HG02884 (cell line): ENCODE results near the gene DPF3.

Experiments
- ATAC-seq: cut with Tn5 transposase; IDR thresholded peaks from one replicate; pipeline ENCODE4 v1.9.1; 2021; ENCODE audit warnings: mild to moderate bottlenecking, moderate library complexity; ENCODE audit not compliant: unreplicated experiment

The DPF3 gene

DNA sequence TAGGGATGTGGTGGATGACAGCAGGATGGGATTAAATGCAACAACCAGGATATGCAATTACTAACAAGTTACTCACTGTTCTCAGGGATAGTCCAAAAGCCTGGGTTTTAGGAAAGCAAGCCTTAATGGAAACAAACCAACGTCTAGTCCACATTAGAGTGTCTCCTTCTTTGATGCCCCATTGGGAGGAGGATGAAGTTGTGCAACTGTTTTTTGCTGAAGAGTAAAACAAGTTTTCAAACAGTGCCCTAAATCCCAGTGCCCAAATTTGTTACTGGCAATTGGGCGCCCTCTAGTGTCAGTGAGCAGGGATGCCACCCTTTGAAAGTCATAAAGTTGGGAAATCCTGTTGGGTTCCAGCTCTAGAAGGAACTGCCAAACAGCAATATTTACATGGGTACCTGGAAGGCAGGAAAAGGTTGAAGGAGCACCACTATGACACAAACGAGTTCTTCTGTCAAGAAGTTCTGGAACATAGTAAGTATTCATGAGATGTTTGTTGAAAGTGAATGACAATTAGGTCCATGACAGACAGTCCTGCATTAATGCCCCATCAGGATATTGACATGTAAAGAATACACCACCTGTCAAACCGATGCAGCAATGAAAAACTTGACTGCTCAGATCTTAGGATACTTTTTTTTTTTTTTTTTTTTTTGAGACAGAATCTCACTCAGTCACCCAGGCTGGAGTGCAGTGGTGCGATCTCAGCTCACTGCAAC, 11.1 kb upstream of the DPF3 start:
- ATAC-seq: no peak

DNA sequence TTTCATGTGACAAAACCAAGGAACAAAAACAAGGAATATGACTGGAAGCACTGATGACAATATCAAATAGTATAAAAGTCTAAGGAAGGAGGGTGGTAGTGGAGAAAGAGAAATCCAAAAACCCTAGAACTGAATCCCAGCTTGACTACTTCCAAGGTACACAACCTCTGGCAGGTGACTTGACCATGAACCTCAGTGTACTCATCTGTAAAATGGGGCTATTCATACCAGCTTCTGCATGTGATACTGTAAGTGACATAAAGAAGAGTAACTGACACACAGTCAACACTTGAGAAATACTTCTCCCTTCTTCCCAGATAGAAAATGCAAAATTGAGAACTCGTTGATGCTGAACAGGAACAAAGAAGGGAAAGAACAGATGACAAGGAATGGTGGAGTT, 10.3 kb upstream of the DPF3 start:
- ATAC-seq: no peak

DNA sequence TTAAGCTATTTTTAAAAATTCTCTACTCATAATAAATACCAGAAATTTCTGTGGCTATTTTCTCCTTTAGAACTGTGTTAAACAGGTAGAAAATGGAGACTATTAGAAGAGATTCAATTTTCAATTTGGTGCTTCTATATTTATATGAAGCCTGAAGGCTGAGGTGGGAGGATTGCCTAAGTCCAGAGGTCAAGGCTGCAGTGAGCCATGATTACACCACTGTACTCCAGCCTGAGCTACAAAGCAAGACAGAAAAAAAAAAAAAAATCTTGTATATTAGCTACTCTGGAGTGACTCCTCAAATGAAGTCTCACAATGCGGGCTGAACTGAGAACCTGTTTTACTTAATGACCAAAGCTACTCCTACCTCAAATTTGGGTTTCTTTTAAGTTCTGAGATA, 9.8 kb upstream of the DPF3 start:
- ATAC-seq: no peak

DNA sequence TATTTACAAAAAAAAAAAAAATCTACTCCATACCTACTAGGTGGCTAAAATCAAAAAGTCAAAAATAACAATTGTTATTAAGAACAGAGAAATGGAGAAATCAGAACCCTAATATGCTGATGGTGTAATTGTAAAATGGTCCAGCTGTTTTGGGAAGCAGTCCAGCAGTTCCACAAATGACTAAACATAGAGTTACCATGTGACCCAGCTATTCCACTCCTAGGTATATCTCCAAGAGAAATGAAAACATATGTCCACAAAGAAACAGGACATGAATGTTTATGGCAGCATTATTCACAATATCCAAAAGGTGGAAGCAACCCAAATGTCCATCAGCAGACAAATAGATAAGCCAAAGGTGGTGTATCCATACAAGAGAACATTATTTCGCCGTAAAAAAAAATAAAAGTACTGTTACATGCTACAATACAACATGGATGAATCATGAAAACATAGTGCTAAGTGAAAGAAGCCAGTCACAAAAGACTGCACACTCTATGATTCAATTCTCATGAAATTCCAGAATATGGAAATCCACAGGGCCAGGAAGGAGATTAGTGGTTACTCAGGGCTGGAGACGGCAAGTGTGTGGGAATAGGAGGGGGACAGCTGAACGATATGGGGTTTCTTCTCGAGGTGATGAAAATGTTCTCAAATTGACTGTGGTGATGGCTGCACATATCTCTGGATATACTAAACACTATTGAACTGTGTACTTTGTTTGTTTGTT, 9.1 kb upstream of the DPF3 start:
- ATAC-seq: no peak

DNA sequence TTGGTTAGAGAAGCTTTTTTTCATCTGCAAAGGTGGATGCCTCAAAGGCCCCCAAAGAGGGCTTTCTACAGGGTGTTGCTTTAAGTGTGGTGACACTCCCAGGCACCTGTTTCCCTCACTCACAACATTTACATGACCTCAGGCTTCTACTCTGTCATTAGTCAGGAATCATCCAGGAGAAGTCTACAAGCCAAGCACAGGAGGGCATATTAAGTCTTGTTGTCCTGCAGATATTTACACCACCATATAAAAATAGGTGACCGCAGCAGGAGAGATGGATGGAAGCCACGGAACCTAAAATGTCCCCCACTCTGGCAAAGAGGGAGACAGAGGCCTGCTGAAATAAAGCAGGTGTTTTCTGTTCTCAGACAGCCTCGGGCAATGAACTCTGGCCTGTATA, 7.5 kb upstream of the DPF3 start:
- ATAC-seq: no peak

DNA sequence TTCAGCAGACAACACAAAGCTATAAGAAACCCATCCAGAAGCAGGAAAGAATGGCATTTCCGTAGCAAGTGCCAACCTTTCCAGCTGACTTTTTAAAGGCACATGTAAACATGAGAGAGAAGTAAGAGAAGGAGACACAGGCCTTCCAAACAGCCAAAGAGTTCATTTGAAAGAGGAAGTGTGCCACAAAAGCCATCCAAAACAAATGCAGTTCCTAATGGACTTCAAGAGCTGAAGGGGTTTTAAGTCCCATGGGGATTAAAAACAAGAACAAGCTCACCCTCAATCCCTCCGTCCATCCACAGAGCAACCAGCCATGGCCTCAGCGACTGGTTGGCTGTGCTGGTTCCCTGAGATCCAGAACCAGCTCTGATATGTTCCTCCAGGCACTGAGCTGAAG, 4.5 kb upstream of the DPF3 start:
- no peak for ATAC-seq

DNA sequence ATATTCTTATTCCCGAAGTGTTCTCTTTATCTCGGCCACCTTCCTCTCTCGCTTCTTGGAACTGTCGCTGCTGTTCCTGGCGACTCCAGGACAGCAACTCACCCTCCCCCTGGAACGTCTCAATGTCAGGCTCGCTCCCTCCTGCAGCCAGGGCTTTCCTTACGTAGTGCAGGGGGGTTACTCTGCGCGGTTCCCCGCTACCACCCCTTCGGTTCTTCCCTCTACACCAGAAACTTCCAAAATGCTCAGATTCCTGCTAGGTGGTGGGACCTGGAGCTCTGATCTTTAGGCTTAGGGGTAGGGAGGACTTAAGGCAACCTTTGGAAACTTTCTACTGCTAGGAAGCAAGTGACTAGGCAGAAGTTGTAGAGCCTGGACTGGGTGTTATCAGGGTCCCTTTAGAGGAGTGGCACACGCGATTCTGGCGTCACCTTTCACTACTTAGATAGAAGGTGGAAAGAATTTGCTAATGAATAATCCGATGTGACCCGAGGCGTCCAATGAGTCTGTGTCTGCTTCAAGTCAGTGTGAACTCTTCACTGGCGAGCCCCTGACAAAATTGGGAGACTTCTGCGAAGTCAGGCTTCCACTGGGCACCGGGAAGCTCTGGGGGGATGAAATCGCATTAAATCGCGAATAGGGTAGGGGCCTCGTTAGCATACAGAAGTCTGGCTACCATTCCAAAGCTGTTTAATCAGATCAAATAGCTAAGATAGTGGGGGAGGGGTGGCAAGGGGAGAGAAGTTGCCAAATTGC, 900 bp upstream of the DPF3 start:
- no peak for ATAC-seq

DNA sequence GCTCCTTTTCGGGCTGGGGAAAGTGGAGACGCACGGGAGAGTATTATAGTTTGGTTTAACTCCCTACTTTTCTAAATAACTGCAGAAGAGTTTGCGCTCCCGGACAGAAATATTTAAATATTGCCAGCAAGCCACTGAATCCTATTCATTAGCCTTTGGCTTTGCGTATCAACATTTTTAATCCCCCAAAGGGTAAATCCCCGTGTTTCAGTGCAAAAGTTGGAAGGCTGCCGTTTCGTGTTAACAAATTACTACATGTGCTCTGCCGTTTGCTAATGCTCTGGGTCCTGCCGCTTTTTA, 372 bp upstream of the DPF3 start:
- no peak for ATAC-seq

DNA sequence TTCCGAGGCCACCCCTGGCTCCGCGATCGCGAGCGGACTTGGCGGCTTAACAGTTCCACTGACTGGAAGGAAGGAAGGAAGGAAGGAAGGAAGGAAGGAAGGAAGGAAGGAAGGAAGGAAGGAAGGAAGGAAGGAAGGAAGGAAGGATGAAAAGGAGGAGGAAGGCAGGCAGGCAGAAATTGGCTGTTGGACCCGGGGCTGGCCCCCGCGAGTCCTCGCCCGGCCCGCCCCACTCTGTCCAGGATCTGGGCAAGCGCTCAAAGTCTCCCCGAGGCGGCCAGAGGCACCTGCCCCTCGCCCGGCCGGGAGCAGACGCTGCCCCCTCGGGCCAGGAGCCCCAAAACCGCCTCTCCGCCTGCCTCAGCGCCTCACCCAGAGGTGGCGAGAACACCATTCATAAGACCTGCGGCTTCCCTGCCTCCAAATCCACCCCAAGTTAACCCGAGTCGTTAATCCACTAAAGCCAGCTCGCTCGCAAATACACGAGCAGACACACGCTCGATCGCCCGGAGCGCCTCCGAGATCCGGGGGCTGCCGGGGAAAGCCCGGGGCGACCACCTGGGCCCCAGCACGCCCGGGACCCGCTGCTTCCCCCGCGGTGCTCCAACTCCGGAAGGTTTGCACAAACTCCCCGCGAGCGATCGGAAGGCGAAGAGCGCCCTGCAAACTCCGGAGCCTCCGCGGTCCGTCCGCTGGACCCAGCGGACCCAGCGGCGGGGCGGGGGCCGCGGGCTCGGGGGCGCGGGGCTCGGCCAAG, 844 bp downstream of the DPF3 start:
- ATAC-seq: peak; percentile 12

DNA sequence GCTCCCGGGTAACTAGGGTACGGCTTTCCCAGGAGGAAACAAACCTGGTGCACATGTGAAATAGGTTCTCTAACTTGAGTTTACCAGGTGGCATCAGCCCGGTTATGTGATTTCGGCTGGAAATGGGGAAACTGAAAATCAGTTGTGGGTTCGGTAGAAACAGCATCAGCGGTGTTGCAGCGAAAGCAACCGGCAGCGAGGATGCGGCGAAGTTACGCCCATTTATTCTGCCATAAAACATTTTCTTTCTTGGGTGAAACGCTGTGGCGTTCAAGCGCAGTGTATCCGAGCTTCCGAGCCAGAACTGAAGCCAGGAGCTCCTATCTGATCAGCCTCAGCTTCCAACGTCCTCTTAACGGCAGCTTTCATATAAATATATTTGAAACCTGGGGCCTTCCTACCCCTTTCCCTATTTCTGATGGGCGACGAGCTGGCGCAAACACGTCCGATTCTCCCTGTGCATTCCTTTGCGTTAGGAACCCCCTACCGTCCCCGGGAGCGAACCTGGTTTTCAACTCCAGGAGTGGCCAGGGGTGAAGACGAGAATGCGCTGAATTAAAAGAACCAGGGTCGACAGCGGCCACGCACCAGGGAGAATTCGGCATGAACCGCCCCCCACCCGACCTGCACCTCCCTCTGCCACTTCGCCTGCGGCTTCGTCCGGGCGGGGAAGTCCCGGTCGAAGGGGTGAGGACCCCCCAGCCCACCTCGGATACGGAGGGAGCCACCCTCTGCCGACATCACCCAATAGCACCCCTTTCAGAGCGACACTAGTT, 1.6 kb downstream of the DPF3 start:
- no peak for ATAC-seq

DNA sequence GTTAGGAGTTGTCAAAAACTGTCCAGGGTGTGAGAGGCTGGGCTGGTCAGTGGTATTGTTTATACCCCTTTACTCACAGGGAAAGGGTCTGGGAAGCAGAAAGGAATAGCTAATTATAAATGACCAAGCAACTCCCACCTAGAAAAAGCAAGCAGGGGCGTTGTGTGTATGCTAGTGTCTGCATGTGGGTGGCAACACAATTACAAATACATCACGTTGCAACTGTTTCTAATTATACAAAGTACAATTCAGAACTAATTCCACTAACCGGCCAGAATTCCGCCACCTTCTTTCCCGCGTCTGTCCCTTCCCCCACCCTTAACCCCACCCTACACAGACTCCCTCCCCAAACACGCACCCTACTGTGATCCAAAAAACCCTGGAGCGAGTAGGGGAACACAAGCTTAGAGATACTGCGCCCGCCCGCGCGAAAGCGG, 2.2 kb downstream of the DPF3 start:
- no peak for ATAC-seq

DNA sequence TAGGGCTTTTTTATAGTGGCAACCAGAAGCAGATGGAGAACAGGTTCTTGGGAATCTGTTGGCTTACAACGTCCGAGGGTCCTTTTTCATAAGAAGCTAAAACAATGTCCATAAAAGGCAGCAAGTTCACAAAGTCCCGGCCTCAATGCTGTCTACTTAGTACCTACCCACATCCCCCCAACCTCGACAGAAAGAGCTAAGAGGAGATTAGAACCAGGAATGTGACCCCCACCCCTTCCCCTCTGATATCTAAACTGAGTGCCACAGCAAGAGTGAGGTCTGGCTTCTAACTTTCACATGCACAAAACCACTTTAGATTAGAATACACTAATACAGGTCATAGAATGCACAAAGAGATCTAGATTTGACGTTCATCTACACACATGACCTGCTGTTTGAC, 4.5 kb downstream of the DPF3 start:
- no peak for ATAC-seq

DNA sequence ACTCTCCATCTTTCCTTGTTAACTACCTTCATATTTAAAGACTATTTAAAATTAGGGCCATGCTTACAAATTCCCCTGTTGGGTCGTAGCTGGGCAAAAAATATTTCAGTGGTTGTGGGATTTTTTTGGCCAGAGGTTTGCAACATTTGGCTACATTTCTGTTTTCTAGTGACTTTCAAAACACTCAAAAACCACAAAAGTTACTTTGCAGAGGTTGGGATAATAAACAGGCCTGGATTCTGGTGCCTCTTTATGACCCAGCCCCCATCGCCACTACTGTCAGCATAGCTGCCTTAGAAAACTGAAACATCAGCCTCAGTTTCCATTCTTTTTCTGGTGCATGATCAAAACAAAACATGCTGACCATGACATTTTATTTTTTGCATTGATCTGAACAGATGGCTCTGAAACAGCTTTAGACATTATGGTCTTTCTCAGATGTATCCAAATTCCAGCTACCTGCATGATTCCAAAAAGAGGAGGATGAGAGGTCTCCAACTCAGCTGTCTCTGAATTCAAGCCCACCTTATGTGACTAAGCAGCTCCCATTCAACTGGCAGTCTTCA, 5.2 kb downstream of the DPF3 start:
- no peak for ATAC-seq

DNA sequence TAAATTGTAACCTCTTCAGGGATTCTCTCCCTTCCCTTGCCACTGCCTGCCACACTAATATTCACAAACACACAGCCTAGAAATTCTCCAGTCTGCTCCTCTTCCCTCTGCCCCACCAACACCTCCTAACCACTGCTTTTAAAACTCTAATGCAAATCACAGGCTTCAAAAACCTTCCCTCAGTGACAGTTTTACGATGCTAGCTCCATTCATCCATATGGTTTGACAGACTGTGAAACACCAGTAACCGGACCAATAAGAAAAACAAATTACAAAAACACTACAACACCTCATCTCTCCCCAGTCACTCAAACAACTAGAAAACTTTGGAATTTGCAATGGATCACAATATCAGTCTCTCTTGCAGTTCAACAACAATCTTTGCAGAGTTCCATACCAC, 5.7 kb downstream of the DPF3 start:
- no peak for ATAC-seq

DNA sequence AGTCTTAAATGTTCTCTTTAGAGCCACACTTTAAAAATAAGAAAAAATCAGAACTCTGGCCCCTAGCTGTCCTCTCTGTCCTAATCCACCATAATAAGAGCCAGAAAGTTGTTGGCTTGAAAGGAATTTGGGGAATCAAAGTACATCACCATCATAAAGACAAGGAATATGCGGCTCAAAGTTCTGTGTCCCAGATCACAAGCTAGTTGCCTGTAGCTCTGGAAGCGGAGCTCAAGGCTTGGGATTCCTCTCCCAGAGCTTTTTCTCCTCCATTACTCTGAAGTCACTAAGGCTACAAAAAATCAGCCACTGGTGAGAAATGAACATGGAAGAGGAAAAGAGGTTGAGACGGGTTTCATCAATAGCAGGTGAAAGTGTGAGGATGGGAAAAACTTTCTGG, 6.4 kb downstream of the DPF3 start:
- ATAC-seq: no peak

DNA sequence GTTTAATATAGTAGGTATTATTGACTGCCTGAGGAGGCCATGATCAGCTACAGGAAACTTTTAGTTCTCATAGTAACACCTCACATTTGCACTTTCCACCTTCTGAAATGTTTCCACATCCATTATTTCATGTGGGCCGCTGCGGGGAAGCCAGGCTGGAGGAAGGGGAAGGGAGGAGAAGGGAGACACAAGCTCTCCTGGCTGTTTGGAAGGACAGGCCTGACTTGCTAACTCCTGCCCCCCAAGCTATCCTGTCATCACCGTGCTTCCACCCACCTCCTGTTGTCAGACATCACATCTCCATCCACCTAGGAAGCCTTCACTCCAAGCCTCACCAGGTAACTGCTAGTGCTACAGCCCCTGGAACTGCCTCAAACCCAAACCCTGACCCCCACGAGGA, 9.5 kb downstream of the DPF3 start:
- no peak for ATAC-seq

DNA sequence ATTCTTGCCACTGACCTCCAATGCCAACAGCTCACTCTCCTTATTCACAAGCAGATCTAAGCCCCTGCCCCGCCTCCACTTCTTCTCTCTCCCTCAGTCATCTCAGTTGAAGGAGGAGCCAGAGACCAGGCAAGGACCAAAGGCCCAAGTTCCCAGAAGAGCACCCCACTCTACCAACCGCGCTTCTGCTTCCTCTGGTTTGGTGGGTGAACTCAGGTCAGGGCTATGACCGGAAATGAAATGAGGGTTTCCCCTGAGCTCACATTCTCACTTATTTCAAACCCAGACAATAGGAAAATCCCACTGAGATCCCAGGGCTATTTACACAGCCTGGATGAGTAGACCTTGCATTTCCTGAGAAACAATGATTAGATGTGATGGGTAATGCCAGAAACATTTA, 9.9 kb downstream of the DPF3 start:
- no peak for ATAC-seq

DNA sequence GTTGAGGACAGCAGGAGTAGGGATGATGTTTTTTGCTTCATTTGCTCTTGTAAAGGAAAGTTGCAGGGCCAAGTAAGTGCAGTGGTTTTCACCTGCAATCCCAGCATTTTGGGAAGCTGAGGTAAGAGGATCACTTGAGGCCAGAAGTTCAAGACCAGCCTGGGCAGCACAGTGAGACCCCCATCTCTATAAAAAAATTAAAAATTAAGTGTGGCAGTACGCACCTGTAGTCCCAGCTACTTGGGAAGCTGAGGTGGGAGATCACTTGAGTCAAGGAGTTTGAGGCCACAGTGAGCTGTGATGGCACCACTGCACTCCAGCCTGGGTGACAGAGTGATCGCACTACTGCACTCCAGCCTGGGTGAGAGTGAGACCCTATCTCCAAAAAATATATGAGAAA, 10.8 kb downstream of the DPF3 start:
- ATAC-seq: no peak

DNA sequence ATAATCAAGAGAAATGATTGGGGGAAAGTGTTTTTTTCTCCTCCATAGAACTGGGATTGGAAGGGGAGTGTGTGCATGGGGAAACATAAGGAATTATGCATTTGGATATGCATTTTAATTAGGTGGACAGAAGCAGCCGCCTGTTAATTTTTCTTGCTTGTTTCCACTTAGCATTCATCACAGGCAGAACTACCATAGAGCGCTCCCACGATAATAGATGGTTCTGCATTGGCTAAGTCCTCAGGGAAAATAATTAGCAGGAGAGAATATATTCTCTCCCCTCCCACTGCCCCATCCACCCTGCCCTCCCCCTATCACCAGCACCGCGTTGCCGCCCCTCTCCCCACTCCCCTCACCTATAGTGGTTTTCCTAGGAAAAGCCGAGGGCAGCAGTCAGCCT, 11.4 kb downstream of the DPF3 start:
- ATAC-seq: no peak

DNA sequence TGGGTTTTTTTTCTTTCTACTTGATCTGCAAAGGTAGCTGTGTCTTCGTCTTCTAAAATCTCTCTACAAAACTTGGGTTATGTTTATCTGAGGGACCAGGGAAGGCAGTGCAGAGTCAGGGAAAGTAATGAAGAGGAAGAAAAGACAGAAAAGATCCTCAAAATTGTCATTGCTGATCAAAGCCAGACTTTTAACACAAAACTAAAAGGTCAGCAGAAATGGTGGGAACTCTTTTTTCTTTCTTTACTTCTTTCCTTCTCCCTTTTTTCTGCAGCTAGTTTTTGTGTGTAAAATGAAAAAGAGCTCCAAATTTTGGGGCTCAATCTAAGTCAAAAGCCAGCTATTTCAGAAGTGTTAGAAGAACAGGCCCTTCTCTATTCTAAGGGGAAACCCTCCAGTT, 11.9 kb downstream of the DPF3 start:
- ATAC-seq: no peak
